Tibial artery (tissue), 4 donors: ENCODE results near the gene IL1R2.

Experiments used
- DNase-seq, 2 donors: peaks; one replicate each; pipeline ENCODE4 v3.0.0-alpha.2; 2019
- H3K27ac ChIP-seq, 2 donors: fragments of 200-600 bp; sonication (generic) in 1 of 2; 1 replicate in 1 of 2; 2 replicates in 1 of 2; pipeline ENCODE4 v1.5.1; 2018 to 2019; ENCODE audit warnings: mild to moderate bottlenecking in 1 of 2
- H3K27me3 ChIP-seq, 2 donors: fragments of 200-600 bp; sonication (generic) in 1 of 2; one replicate each; pipeline versions ENCODE4 v1.5.1 to v1.6.0; 2016 to 2019
- H3K36me3 ChIP-seq, 3 donors: fragments of 200-600 bp; sonication (generic) in 2 of 3; one replicate each; pipeline ENCODE4 v1.5.1; 2016 to 2019; ENCODE audit warnings: mild to moderate bottlenecking in 2 of 3
- H3K4me1 ChIP-seq, 4 donors: fragments of 200-600 bp; sonication (generic) in 2 of 4; 1 replicate in 3 of 4; 2 replicates in 1 of 4; pipeline ENCODE4 v1.5.1; 2016 to 2019
- H3K4me3 ChIP-seq, 2 donors: fragments of 200-600 bp; sonication (generic) in 1 of 2; 1 replicate in 1 of 2; 2 replicates in 1 of 2; pipeline ENCODE4 v1.5.1; 2018 to 2019; ENCODE audit warnings: mild to moderate bottlenecking in 2 of 2
- H3K9me3 ChIP-seq, 3 donors: fragments of 200-600 bp; sonication (generic) in 1 of 3; one replicate each; pipeline ENCODE4 v1.5.1; 2016 to 2019
- CTCF ChIP-seq, 2 experiments: fragments of 200-600 bp in 1 of 2; fragments of 450-650 bp in 1 of 2; IDR thresholded peaks; one replicate each; pipeline ENCODE4 v1.5.1; 2017 to 2019; ENCODE audit warnings: antibody characterized with exemption in 2 of 2, mild to moderate bottlenecking in 1 of 2, moderate library complexity in 1 of 2
- intact Hi-C: fragments of 100-400 bp; cut with DNase I; formaldehyde crosslinking; loops from one replicate; pipeline ENCODE4 v1.15.0; 2023; ENCODE audit warnings: low total_unique reads

Gene IL1R2

DNA sequence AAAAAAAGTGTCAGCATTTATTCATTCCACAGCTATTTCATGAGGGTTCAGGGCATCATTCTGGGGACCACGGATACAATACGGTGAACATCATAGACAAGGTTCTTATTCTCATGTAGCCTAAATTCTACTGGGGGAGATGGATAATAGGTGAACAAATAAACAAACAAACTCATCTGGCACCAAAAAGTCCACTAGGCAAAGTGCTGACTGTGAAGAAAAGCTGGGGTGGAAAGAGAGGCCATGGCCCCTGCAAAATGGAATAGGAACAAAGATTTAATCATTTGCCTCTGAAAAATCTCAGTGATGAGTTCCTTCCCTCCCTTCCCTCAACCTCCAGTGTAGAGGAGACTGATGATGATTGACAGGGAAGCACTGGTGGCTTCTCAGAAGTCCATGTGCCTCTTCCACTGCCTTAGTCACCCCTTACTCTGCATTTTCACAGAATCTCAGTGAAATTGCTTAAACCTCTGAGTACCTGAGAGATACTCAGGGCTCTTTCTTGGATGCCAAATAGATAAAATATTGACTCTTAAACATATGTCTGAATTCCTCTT lies 81.5 kb downstream of the IL1R2 start:
- DNase-seq = no peak
- H3K9me3 ChIP-seq = no peaks in the 10 kb centered on the region
- intact Hi-C loops = no loop called here
- TF ChIP-seq CTCF (IDR thresholded peaks at IDR 0.05) = no peak
- no peaks in the 10 kb centered on the region for H3K27me3 ChIP-seq
- no peak overlapping the region for H3K27ac ChIP-seq
- peaks cover 0 to 26% (median 15%) of the 10 kb centered on the region in 4 donors for H3K4me1 ChIP-seq
- no peaks in the 10 kb centered on the region for H3K36me3 ChIP-seq
- H3K4me3 ChIP-seq = no peak overlapping the region

DNA sequence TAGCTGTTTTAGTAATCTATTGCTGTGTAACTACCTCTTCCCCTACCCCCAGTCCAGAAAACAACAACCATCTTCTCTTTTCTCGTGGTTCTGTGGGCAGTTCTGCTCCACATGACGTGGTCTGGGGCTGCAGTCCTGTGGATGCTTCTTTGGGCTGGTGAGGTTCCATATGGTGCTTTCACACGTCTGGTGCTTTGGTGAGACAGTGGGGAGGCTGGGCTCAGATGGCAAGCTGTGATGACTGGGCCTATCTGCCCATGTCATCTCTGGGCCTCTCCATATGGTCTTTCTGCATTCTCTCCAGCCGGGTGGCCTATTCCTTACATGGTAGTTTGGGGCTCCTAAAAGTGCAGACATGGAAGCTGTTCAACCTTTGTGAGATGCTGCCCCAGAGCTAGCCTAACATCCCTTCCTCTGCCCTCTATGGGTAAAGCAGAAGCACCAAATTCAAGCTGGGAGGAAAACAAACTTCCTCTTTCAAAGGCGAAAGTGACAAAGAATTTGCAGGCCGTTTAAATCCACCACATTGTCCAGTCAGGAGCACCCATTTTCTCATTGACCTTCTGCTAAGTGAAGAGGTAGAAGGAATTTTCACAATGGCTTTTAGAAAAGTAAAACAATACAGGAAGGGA lies 82.5 kb downstream of the IL1R2 start:
- DNase-seq = no peak
- H3K9me3 ChIP-seq = no peaks in the 10 kb centered on the region
- intact Hi-C loops = no loop called here
- no peaks in the 10 kb centered on the region for H3K27me3 ChIP-seq
- no peak overlapping the region for H3K27ac ChIP-seq
- no peaks in the 10 kb centered on the region for H3K36me3 ChIP-seq
- no peak overlapping the region for H3K4me3 ChIP-seq
- H3K4me1 ChIP-seq = peaks cover 0 to 21% (median 15%) of the 10 kb centered on the region in 4 donors
- no peak for TF ChIP-seq CTCF (IDR thresholded peaks at IDR 0.05)

GRCh38 chr2:102075479-102075878 lies 83.7 kb downstream of the IL1R2 start:
- no peak for DNase-seq
- no peaks in the 10 kb centered on the region for H3K36me3 ChIP-seq
- intact Hi-C loops = no loop called here

GRCh38 chr2:102076512-102076911 lies 84.8 kb downstream of the IL1R2 start:
- Histone ChIP-seq H3K27me3 (no peaks in the 10 kb centered on the region), H3K27ac (no peak overlapping the region), H3K4me1 (peaks cover 0 to 2% (median 0%) of the 10 kb centered on the region in 4 donors), H3K36me3 (no peaks in the 10 kb centered on the region), H3K4me3 (no peak overlapping the region), H3K9me3 (no peaks in the 10 kb centered on the region)
- intact Hi-C loops = no loop called here
- TF ChIP-seq CTCF (IDR thresholded peaks at IDR 0.05) = no peak
- no peak for DNase-seq

More at GRCh38 chr2:102075479-102075878, 83.7 kb downstream of the IL1R2 start:
- TF ChIP-seq CTCF (IDR thresholded peaks at IDR 0.05) = no peak
- no peaks in the 10 kb centered on the region for H3K9me3 ChIP-seq
- no peak overlapping the region for H3K27ac ChIP-seq
- no peak overlapping the region for H3K4me3 ChIP-seq
- H3K27me3 ChIP-seq = no peaks in the 10 kb centered on the region
- H3K4me1 ChIP-seq = peaks cover 0 to 11% (median 5%) of the 10 kb centered on the region in 4 donors
